Stimulated activated CD4-positive, alpha-beta T cell treated with anti-CD3 and anti-CD28 coated beads, Interleukin-2, amount 100 ng/mL, for 24 hours (primary cell): ENCODE measurements around the gene DRD2.
A peak's percentile ranks its signal among the peaks of the same experiment; 100 is the strongest.

ENCODE experiments used
- DNase-seq, 2 donors: peaks; one replicate each; pipeline ENCODE4 v3.0.0-alpha.2; 2020

DRD2 gene

GRCh38 chr11:113397821-113398220, 77.4 kb downstream of the DRD2 start:
- no peak for DNase-seq

- DNase-seq = no peak
Observed at GRCh38 chr11:113397212-113397611, 78.0 kb downstream of the DRD2 start.

- no peak for DNase-seq
Observed at GRCh38 chr11:113396690-113397089, 78.5 kb downstream of the DRD2 start.

- DNase-seq = no peak
Observed at GRCh38 chr11:113395782-113396336, 79.3 kb downstream of the DRD2 start.

GRCh38 chr11:113394919-113395318, 80.3 kb downstream of the DRD2 start:
- no peak for DNase-seq

- DNase-seq = no peak
Observed at GRCh38 chr11:113393501-113393985, 81.7 kb downstream of the DRD2 start.

GRCh38 chr11:113392236-113392921, 82.8 kb downstream of the DRD2 start:
- DNase-seq = no peak

GRCh38 chr11:113389272-113389671, 85.9 kb downstream of the DRD2 start:
- DNase-seq = no peak

GRCh38 chr11:113387605-113388211, 87.5 kb downstream of the DRD2 start, which contains the start of gene ANKK1:
Gene ANKK1, plus strand, starts transcription at chr11:113387779. Its CDS starts 106 bp downstream, at chr11:113387885.
- DNase-seq = peak in 1 of 2 donors; percentile 3

- no peak for DNase-seq
Observed at GRCh38 chr11:113386866-113387265, 88.3 kb downstream of the DRD2 start.

- DNase-seq = no peak
Observed at GRCh38 chr11:113385749-113386148, 89.4 kb downstream of the DRD2 start.

GRCh38 chr11:113384551-113384950, 90.6 kb downstream of the DRD2 start:
- DNase-seq = no peak

- no peak for DNase-seq
Observed at GRCh38 chr11:113382121-113382520, 93.1 kb downstream of the DRD2 start.

GRCh38 chr11:113378692-113379091, 96.5 kb downstream of the DRD2 start:
- DNase-seq = no peak

- DNase-seq = no peak
Observed at GRCh38 chr11:113377681-113378412, 97.4 kb downstream of the DRD2 start.

GRCh38 chr11:113376156-113376555, 99.0 kb downstream of the DRD2 start:
- DNase-seq = no peak

- no peak for DNase-seq
Observed at GRCh38 chr11:113375402-113375801, 99.8 kb downstream of the DRD2 start.

GRCh38 chr11:113373981-113374560, 101.1 kb downstream of the DRD2 start:
- DNase-seq = no peak

- DNase-seq = no peak
Observed at GRCh38 chr11:113373306-113373705, 101.9 kb downstream of the DRD2 start.

GRCh38 chr11:113372309-113372708, 102.9 kb downstream of the DRD2 start:
- no peak for DNase-seq

GRCh38 chr11:113370634-113371033, 104.6 kb downstream of the DRD2 start:
- no peak for DNase-seq

GRCh38 chr11:113369411-113369810, 105.8 kb downstream of the DRD2 start:
- no peak for DNase-seq

GRCh38 chr11:113365895-113366294, 109.3 kb downstream of the DRD2 start:
- no peak for DNase-seq
